WTC11 (cell line): Measurements from ENCODE around the gene MRPL28. TPM values are rescaled to one million over a fixed set of nuclear protein-coding genes. Genes with fewer than 3 reads are reported as not detected.

Experiments used
- ATAC-seq: fragments of 200-7000 bp; cut with Tn5 transposase; 2 replicates; pipeline ENCODE4 v1.10.0; 2021; ENCODE audit warnings: mild to moderate bottlenecking, moderate library complexity
- CTCF ChIA-PET: fragments of 300-600 bp; sonication (Branson Sonifier 250); formaldehyde crosslinking; loops from one replicate; lab custom pipeline; 2021; ENCODE audit warnings: antibody characterized with exemption; lab: Charles Lee
- POLR2A ChIA-PET: fragments of 350-600 bp; sonication (Branson Sonifier 250); formaldehyde crosslinking; loops from one replicate; lab custom pipeline; 2021; ENCODE audit warnings: antibody characterized with exemption; lab: Charles Lee
- DNase-seq: peaks from one replicate; pipeline ENCODE4 v3.0.0; 2021; ENCODE audit warnings: low spot score
- H3K27ac Mint-ChIP-seq: 2 replicates; pipeline ENCODE4 v1.8.0; 2021; ENCODE audit warnings: mixed read lengths
- H3K27me3 Mint-ChIP-seq: 2 replicates; pipeline ENCODE4 v1.8.0; 2021; ENCODE audit warnings: low read depth, mild to moderate bottlenecking, moderate library complexity, mixed read lengths
- H3K36me3 Mint-ChIP-seq: 2 replicates; pipeline ENCODE4 v1.8.0; 2021; ENCODE audit warnings: mixed read lengths
- H3K4me1 Mint-ChIP-seq: 2 replicates; pipeline ENCODE4 v1.8.0; 2022; ENCODE audit warnings: mixed read lengths
- H3K4me3 Mint-ChIP-seq: 2 replicates; pipeline ENCODE4 v1.8.0; 2021; ENCODE audit warnings: mild to moderate bottlenecking, moderate library complexity, mixed read lengths
- H3K9me3 Mint-ChIP-seq: 2 replicates; pipeline ENCODE4 v1.8.0; 2021; ENCODE audit warnings: mixed read lengths
- ATF1 ChIP-seq: sonication (generic); formaldehyde crosslinking; IDR thresholded peaks from 2 replicates; pipeline ENCODE4 v1.8.1; 2023; ENCODE audit warnings: mild to moderate bottlenecking, moderate library complexity, missing genetic modification reagents
- CBFB ChIP-seq: sonication (generic); formaldehyde crosslinking; IDR thresholded peaks from 2 replicates; pipeline ENCODE4 v1.8.1; 2022; ENCODE audit warnings: mild to moderate bottlenecking, low read depth, missing genetic modification reagents
- CREB1 ChIP-seq: sonication (generic); formaldehyde crosslinking; IDR thresholded peaks from 2 replicates; pipeline ENCODE4 v1.8.0; 2023; ENCODE audit warnings: mild to moderate bottlenecking, missing genetic modification reagents
- CTCF ChIP-seq: fragments of 200-600 bp; IDR thresholded peaks from 2 replicates; pipeline ENCODE4 v1.8.0; 2022; ENCODE audit warnings: antibody characterized with exemption
- EMX1 ChIP-seq: fragments of 250-450 bp; sonication (Bioruptor Pico); IDR thresholded peaks from 2 replicates; pipeline ENCODE4 v1.8.0; 2021; ENCODE audit warnings: mild to moderate bottlenecking
- ESRRA ChIP-seq: sonication (generic); formaldehyde crosslinking; IDR thresholded peaks from 2 replicates; pipeline ENCODE4 v1.8.1; 2022; ENCODE audit warnings: mild to moderate bottlenecking, missing genetic modification reagents, borderline replicate concordance
- ETV6 ChIP-seq: sonication (generic); formaldehyde crosslinking; IDR thresholded peaks from 2 replicates; pipeline ENCODE4 v1.8.1; 2022; ENCODE audit warnings: mild to moderate bottlenecking, missing genetic modification reagents
- FOXK1 ChIP-seq: sonication (generic); formaldehyde crosslinking; IDR thresholded peaks from 2 replicates; pipeline ENCODE4 v1.8.0; 2022; ENCODE audit warnings: mild to moderate bottlenecking, moderate library complexity, missing genetic modification reagents
- FOXP1 ChIP-seq: sonication (generic); formaldehyde crosslinking; IDR thresholded peaks from 2 replicates; pipeline ENCODE4 v1.8.0; 2022; ENCODE audit warnings: missing genetic modification reagents, mild to moderate bottlenecking, moderate library complexity, borderline replicate concordance
- FOXP4 ChIP-seq: sonication (generic); formaldehyde crosslinking; IDR thresholded peaks from 2 replicates; pipeline ENCODE4 v1.8.0; 2022; ENCODE audit warnings: mild to moderate bottlenecking, missing genetic modification reagents
- KAT7 ChIP-seq: sonication (generic); formaldehyde crosslinking; IDR thresholded peaks from 2 replicates; pipeline ENCODE4 v1.8.1; 2023; ENCODE audit warnings: missing genetic modification reagents, mild to moderate bottlenecking, borderline replicate concordance
- NR2C2 ChIP-seq: sonication (generic); formaldehyde crosslinking; IDR thresholded peaks from 2 replicates; pipeline ENCODE4 v1.8.0; 2022; ENCODE audit warnings: mild to moderate bottlenecking, missing genetic modification reagents
- NR3C1 ChIP-seq: sonication (generic); formaldehyde crosslinking; conservative IDR thresholded peaks from 2 replicates; pipeline ENCODE4 v1.8.1; 2023; ENCODE audit warnings: low read depth, mild to moderate bottlenecking, missing genetic modification reagents
- PRRX2 ChIP-seq: fragments of 250-450 bp; sonication (Bioruptor Pico); IDR thresholded peaks from 2 replicates; pipeline ENCODE4 v1.8.0; 2021; ENCODE audit warnings: mild to moderate bottlenecking
- RELA ChIP-seq: sonication (generic); formaldehyde crosslinking; IDR thresholded peaks from 2 replicates; pipeline ENCODE4 v1.8.1; 2022; ENCODE audit warnings: missing genetic modification reagents, mild to moderate bottlenecking, borderline replicate concordance
- SMAD3 ChIP-seq: sonication (generic); formaldehyde crosslinking; IDR thresholded peaks from 2 replicates; pipeline ENCODE4 v1.8.0; 2022; ENCODE audit warnings: missing genetic modification reagents, mild to moderate bottlenecking, borderline replicate concordance
- SOX15 ChIP-seq: fragments of 250-450 bp; sonication (Bioruptor Pico); IDR thresholded peaks from 2 replicates; pipeline ENCODE4 v1.9.0; 2021; ENCODE audit warnings: mild to moderate bottlenecking
- TEAD1 ChIP-seq: sonication (generic); formaldehyde crosslinking; IDR thresholded peaks from 2 replicates; pipeline ENCODE4 v1.8.0; 2022; ENCODE audit warnings: mild to moderate bottlenecking, missing genetic modification reagents
- ZBTB21 ChIP-seq: sonication (generic); formaldehyde crosslinking; IDR thresholded peaks from 2 replicates; pipeline ENCODE4 v1.8.1; 2023; ENCODE audit warnings: mild to moderate bottlenecking, missing genetic modification reagents, borderline replicate concordance
- ZNF263 ChIP-seq: sonication (generic); formaldehyde crosslinking; IDR thresholded peaks from 2 replicates; pipeline ENCODE4 v1.8.1; 2022; ENCODE audit warnings: low read depth, mild to moderate bottlenecking, moderate library complexity, missing genetic modification reagents
- ZNF317 ChIP-seq: sonication (generic); formaldehyde crosslinking; IDR thresholded peaks from 2 replicates; pipeline ENCODE4 v1.8.1; 2023; ENCODE audit warnings: low read depth, mild to moderate bottlenecking, moderate library complexity, missing genetic modification reagents, borderline replicate concordance
- ZNF423 ChIP-seq: fragments of 250-450 bp; sonication (Bioruptor Pico); IDR thresholded peaks from 2 replicates; pipeline ENCODE4 v2.1.2; 2022; ENCODE audit warnings: mild to moderate bottlenecking, moderate library complexity
- total RNA-seq: library from RNA; stranded (reverse); gene quantifications from 3 replicates; pipeline ENCODE4 v1.2.3, GENCODE V29; 2021
- TF ChIP-seq, protein P1 (sequence below): sonication (generic); formaldehyde crosslinking; IDR thresholded peaks from 2 replicates; pipeline ENCODE4 v1.8.0; 2022; ENCODE audit warnings: mild to moderate bottlenecking, missing genetic modification reagents
- TF ChIP-seq, protein P2 (sequence below): sonication (generic); formaldehyde crosslinking; IDR thresholded peaks from 2 replicates; pipeline ENCODE4 v1.8.1; 2022; ENCODE audit warnings: mild to moderate bottlenecking, missing genetic modification reagents, moderate library complexity, borderline replicate concordance
- TF ChIP-seq, protein P3 (sequence below): sonication (generic); formaldehyde crosslinking; IDR thresholded peaks from 2 replicates; pipeline ENCODE4 v1.8.0; 2022; ENCODE audit warnings: mild to moderate bottlenecking, missing genetic modification reagents
- TF ChIP-seq, protein P4 (sequence below): fragments of 250-450 bp; sonication (Bioruptor Pico); IDR thresholded peaks from 2 replicates; pipeline ENCODE4 v1.8.0; 2021; ENCODE audit warnings: mild to moderate bottlenecking
- TF ChIP-seq, protein P5 (sequence below): sonication (generic); formaldehyde crosslinking; IDR thresholded peaks from 2 replicates; pipeline ENCODE4 v1.8.1; 2023; ENCODE audit warnings: mild to moderate bottlenecking, missing genetic modification reagents

The MRPL28 gene
- total RNA-seq, 1 experiment from 2014 or later: 119 TPM

GRCh38 chr16:377419-377951, 7.1 kb upstream of the MRPL28 start:
- peaks cover 15% of the 10 kb centered on the region for H3K4me1 Mint-ChIP-seq
- peaks cover 8% of the 10 kb centered on the region for H3K36me3 Mint-ChIP-seq
- ChIA-PET CTCF (no interaction called here), POLR2A (no interaction called here)
- H3K4me3 Mint-ChIP-seq: no peak overlapping the region
- H3K9me3 Mint-ChIP-seq: no peaks in the 10 kb centered on the region
- ATAC-seq (no peak), DNase-seq (no peak)
- no peak for TF ChIP-seq NR3C1 (CRISPR knock-in tag)
- no peak for TF ChIP-seq ZNF317 (CRISPR knock-in tag)
- TF ChIP-seq FOXP4: no peak
- TF ChIP-seq, protein P1, sequence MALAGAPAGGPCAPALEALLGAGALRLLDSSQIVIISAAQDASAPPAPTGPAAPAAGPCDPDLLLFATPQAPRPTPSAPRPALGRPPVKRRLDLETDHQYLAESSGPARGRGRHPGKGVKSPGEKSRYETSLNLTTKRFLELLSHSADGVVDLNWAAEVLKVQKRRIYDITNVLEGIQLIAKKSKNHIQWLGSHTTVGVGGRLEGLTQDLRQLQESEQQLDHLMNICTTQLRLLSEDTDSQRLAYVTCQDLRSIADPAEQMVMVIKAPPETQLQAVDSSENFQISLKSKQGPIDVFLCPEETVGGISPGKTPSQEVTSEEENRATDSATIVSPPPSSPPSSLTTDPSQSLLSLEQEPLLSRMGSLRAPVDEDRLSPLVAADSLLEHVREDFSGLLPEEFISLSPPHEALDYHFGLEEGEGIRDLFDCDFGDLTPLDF (CRISPR knock-in tag): no peak
- no peak for TF ChIP-seq ESRRA (CRISPR knock-in tag)
- TF ChIP-seq KAT7 (CRISPR knock-in tag): no peak
- TF ChIP-seq FOXK1 (CRISPR knock-in tag): no peak
- TF ChIP-seq NR2C2 (CRISPR knock-in tag): no peak
- no peak for TF ChIP-seq TEAD1
- TF ChIP-seq ZNF263: no peak
- TF ChIP-seq, protein P2, sequence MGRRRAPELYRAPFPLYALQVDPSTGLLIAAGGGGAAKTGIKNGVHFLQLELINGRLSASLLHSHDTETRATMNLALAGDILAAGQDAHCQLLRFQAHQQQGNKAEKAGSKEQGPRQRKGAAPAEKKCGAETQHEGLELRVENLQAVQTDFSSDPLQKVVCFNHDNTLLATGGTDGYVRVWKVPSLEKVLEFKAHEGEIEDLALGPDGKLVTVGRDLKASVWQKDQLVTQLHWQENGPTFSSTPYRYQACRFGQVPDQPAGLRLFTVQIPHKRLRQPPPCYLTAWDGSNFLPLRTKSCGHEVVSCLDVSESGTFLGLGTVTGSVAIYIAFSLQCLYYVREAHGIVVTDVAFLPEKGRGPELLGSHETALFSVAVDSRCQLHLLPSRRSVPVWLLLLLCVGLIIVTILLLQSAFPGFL (CRISPR knock-in tag): no peak
- TF ChIP-seq, protein P3, sequence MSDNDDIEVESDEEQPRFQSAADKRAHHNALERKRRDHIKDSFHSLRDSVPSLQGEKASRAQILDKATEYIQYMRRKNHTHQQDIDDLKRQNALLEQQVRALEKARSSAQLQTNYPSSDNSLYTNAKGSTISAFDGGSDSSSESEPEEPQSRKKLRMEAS: no peak
- no peaks in the 10 kb centered on the region for H3K27me3 Mint-ChIP-seq
- H3K27ac Mint-ChIP-seq: no peak overlapping the region

DNA sequence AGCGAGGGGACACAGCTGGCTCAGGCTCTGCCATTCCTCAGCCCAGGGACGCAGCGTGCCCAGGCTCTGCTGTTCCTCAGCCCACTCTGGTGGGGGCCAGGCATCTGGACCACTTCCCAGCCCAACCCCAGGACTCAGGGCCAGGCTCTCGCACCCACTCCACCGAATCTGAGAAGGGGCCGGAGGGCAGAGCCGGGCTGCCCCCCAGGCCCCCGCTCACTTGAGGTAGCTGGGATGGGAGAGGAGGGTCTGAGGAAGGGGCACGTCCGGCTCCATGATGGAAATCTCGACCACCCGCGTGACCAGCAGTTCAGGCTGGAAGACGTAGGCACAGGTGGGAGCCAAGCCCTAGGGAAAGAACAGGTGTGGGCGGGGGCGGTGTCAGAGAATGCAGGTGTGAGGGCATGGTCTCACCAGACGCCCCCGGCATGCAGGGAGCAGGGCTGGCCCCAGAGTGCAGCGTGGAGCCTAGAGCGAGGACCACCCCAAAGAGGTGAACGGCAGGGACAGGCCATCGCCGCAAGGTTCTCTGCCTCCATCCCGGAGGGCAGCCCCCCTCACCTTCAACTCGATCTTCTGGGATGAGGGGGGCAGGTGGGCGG, 6.6 kb upstream of the MRPL28 start:
- Mint-ChIP-seq H3K27ac (no peak overlapping the region), H3K27me3 (no peaks in the 10 kb centered on the region), H3K9me3 (no peaks in the 10 kb centered on the region), H3K4me3 (no peak overlapping the region), H3K4me1 (peaks cover 15% of the 10 kb centered on the region), H3K36me3 (peaks cover 9% of the 10 kb centered on the region)
- DNase-seq (no peak), ATAC-seq (no peak)
- ChIA-PET POLR2A (no interaction called here), CTCF (no interaction called here)
- TF ChIP-seq ETV6 (CRISPR knock-in tag) (no peak), ATF1 (CRISPR knock-in tag) (no peak), SMAD3 (CRISPR knock-in tag) (no peak), EMX1 (CRISPR knock-in tag) (no peak), RELA (no peak), CREB1 (CRISPR knock-in tag) (no peak), ZBTB21 (CRISPR knock-in tag) (no peak), CTCF (no peak), PRRX2 (CRISPR knock-in tag) (no peak), FOXP1 (CRISPR knock-in tag) (no peak), NR3C1 (CRISPR knock-in tag) (no peak), CBFB (CRISPR knock-in tag) (no peak), SOX15 (CRISPR knock-in tag) (no peak), ZNF423 (CRISPR knock-in tag) (no peak)
- TF ChIP-seq, protein P4, sequence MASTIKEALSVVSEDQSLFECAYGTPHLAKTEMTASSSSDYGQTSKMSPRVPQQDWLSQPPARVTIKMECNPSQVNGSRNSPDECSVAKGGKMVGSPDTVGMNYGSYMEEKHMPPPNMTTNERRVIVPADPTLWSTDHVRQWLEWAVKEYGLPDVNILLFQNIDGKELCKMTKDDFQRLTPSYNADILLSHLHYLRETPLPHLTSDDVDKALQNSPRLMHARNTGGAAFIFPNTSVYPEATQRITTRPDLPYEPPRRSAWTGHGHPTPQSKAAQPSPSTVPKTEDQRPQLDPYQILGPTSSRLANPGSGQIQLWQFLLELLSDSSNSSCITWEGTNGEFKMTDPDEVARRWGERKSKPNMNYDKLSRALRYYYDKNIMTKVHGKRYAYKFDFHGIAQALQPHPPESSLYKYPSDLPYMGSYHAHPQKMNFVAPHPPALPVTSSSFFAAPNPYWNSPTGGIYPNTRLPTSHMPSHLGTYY (CRISPR knock-in tag): no peak
- TF ChIP-seq, protein P5, sequence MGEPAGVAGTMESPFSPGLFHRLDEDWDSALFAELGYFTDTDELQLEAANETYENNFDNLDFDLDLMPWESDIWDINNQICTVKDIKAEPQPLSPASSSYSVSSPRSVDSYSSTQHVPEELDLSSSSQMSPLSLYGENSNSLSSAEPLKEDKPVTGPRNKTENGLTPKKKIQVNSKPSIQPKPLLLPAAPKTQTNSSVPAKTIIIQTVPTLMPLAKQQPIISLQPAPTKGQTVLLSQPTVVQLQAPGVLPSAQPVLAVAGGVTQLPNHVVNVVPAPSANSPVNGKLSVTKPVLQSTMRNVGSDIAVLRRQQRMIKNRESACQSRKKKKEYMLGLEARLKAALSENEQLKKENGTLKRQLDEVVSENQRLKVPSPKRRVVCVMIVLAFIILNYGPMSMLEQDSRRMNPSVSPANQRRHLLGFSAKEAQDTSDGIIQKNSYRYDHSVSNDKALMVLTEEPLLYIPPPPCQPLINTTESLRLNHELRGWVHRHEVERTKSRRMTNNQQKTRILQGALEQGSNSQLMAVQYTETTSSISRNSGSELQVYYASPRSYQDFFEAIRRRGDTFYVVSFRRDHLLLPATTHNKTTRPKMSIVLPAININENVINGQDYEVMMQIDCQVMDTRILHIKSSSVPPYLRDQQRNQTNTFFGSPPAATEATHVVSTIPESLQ (CRISPR knock-in tag): no peak
